ENCODE results near the gene UST. TPM values are rescaled to one million over a fixed set of nuclear protein-coding genes. Genes with fewer than 3 reads are reported as not detected.

The UST gene
- total and polyA plus RNA-seq, 9 of the 15 experiments (the other 6 are each of a cell fraction or from before 2014, with no cell fraction given) = 0.04 to 0.10 TPM; not detected in 7

GRCh38 chr6:148972481-148972880, 225.7 kb downstream of the UST start (continued):
- TF ChIP-seq ATF3 (IDR thresholded peaks at IDR 0.05) (peak; percentile 36; the same call in 1 of the 2 replicates), ATF3 (CRISPR knock-in tag; conservative IDR thresholded peaks at IDR 0.05) (no peak), YBX1 (IDR thresholded peaks at IDR 0.05) (no peak), FOXP4 (CRISPR knock-in tag; IDR thresholded peaks at IDR 0.05; ENCODE audit: borderline replicate concordance) (no peak), ZNF316 (IDR thresholded peaks at IDR 0.05) (no peak), KDM4B (IDR thresholded peaks at IDR 0.05; ENCODE audit: borderline replicate concordance in 2 of 2, low read depth in 1 of 2) (no peak), NFYB (IDR thresholded peaks at IDR 0.05; ENCODE audit: extremely low read depth, insufficient read length) (no peak)

GRCh38 chr6:148973538-148974208, 226.8 kb downstream of the UST start:
- intact Hi-C loops (cut with micrococcal nuclease) (no loop called here), in situ Hi-C loops (cut with MboI) (no loop called here)
- POLR2A ChIA-PET = interaction anchor here (0.5 kb wide), 1 partner anchor 373 kb away, joined by 3 read pairs; no protein-coding TSS in a partner anchor
- Histone ChIP-seq H3K36me3 (ENCODE audit: control insufficient read depth, insufficient read depth, low read length) (no peaks in the 10 kb centered on the region), H3K27me3 (ENCODE audit: control insufficient read depth in 2 of 2, insufficient read depth in 2 of 2, low read length in 2 of 2) (peaks cover 36% of the 10 kb centered on the region in 2 experiments), H3K9me3 (replicated peaks; ENCODE audit: control insufficient read depth, insufficient read depth, low read depth, low read length) (no peaks in the 10 kb centered on the region), H3K4me1 (replicated peaks in 1 of 2; ENCODE audit: control insufficient read depth in 2 of 2, insufficient read depth in 2 of 2, low read length in 2 of 2) (peaks cover 0 to 4% of the 10 kb centered on the region in 2 experiments; a peak in 2 of 5 replicates), H3K9ac (ENCODE audit: insufficient read depth in 1 of 2, low read depth in 2 of 2, low read length in 2 of 2) (no peak overlapping the region), H3K79me2 (ENCODE audit: control insufficient read depth, insufficient read depth, low read length) (no peaks in the 10 kb centered on the region), H3K27ac (ENCODE audit: extremely low read depth, low read depth, low read length) (no peak overlapping the region), H3K4me3 (no peak overlapping the region), H3K9me1 (ENCODE audit: control insufficient read depth, insufficient read depth, low read length) (no peaks in the 10 kb centered on the region), H3K4me2 (ENCODE audit: insufficient read depth, low read length) (no peak overlapping the region), H2AFZ (ENCODE audit: low read depth, low read length) (no peak overlapping the region), H4K20me1 (replicated peaks; ENCODE audit: control insufficient read depth, insufficient read depth, low read length) (no peaks in the 10 kb centered on the region)
- TF ChIP-seq MAZ (CRISPR knock-in tag; conservative IDR thresholded peaks at IDR 0.05 in 1 of 2, IDR thresholded peaks at IDR 0.05 in 1 of 2) = no peak
- TF ChIP-seq RAD21 (CRISPR knock-in tag; conservative IDR thresholded peaks at IDR 0.05 in 1 of 2, IDR thresholded peaks at IDR 0.05 in 1 of 2) = peak in 1 of 2 experiments; percentile 46; a peak in 1 of 4 replicates
- peak; percentile 31 to 44 (median 39); a peak in 4 of 6 replicates for TF ChIP-seq CTCF (IDR thresholded peaks at IDR 0.05 in 2 of 3, conservative IDR thresholded peaks at IDR 0.05 in 1 of 3; ENCODE audit: insufficient read depth in 2 of 3, low read depth in 1 of 3, low read length in 3 of 3)
- ATAC-seq (peak; percentile 44; the same call in 1 of the 3 replicates), DNase-seq (ENCODE audit: extremely low read depth in 1 of 4, low spot score in 3 of 4) (peak in 1 of 4 experiments; percentile 14), FAIRE-seq (no peak)
- CTCF ChIA-PET (ENCODE audit: low intra/inter-chr PET ratio) = no interaction called here
- 0% methylated on average over 5 of the region's 5 CpGs for WGBS (ENCODE audit: insufficient coverage, low coverage, missing lambda C conversion rate)
- no TSS peak for BruUV-seq (replicated peaks)
